Activated gamma-delta T cell treated with anti-CD3 and anti-CD28 coated beads, Interleukin-2, amount 50 U/mL, for 16 hours (primary cell): ENCODE results near the gene MTIF2.
"Not testable (repeated sequence)": the region's sequence is repeated elsewhere in the genome, so short reads cannot be mapped to it uniquely, and the experiment has no call there.

Experiments
- DNase-seq: peaks from one replicate; pipeline ENCODE4 v3.0.0-alpha.2; 2020; ENCODE audit warnings: low read depth

MTIF2 gene

DNA sequence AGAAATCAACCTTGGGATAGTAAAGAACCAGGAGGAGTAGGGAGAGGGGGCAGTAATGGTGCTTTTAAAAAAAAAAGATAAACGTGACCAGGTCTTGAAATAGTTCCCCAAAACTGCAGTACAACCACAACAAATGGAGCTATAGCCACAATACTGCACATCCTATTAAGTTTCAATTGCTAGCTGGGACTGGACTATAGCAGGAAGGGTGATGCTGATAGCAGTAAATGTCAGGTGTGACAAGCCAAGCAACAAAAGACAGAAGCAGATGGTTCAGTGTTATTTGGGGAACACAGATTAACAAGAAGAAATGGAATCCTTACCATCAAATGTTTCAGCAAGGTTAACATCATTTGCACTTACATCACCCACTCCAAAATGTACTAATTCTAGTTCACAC, 26.4 kb downstream of the MTIF2 start:
- no peak for DNase-seq

DNA sequence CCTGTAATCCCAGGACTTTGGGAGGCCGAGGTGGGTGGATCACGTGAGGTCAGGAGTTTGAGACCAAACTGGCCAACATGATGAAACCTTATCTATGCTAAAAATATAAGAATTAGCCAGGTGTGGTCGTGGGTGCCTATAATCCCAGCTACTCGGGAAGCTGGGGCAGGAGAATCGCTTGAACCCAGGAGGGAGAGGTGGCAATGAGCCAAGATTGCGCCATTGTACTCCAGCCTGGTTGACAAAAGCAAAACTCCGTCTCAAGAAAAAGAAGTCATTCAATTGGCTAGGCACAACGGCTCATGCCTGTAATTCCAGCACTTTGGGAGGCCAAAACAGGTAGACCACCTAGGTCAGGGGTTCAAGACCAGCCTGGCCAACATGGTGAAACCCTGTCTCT, 27.4 kb downstream of the MTIF2 start:
- not testable (repeated sequence) for DNase-seq

DNA sequence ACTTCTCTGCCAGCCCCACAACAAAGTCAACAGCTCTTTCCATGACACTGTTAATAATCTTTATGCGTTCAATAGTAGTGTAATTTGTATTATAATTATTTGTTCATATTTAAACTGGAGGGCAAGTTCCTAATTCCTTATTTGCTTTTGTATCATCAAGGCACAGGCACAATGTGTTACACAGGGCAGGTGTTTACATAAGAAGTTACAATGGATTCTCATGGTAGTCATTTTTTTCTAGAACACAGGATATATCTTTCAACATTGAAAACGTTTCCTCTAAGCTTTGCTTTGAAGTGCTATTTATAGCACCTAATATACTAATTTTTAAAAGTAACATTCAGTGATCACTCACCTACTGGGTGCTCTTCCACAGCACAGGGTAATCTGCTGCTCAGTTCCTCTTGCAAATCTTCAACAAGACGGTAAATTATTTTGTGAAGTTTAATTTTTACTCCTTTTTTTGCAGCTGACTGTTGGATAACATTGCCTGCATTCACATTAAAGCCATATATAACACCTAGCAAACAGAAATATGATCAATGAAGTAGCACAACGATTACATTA, 29.3 kb downstream of the MTIF2 start:
- DNase-seq, result no peak

DNA sequence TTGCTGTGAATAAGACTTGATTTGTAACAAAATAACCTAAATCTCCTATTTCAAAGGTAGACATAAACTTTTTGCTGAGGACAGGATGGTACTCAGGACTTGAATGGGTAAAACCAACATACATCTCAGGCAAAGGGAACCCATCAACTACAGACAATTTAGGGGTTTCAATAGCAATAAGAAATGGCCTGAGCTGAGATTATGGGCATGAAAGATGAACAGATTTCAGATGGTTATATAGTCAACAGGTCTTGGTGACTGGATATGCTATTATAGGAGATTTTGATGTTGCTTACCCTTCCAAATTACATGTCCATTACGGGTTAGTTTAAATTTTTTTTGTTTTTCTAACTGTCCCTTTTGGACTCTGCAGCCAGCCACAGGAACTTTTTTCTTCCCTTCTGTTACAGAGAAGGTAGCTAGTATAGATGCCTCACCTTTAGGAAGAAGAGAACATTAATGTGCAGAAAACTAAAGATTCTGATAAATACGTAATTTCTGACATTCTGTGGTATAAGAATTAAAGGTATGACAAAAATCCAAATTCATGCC, 32.0 kb downstream of the MTIF2 start:
- DNase-seq, result no peak

DNA sequence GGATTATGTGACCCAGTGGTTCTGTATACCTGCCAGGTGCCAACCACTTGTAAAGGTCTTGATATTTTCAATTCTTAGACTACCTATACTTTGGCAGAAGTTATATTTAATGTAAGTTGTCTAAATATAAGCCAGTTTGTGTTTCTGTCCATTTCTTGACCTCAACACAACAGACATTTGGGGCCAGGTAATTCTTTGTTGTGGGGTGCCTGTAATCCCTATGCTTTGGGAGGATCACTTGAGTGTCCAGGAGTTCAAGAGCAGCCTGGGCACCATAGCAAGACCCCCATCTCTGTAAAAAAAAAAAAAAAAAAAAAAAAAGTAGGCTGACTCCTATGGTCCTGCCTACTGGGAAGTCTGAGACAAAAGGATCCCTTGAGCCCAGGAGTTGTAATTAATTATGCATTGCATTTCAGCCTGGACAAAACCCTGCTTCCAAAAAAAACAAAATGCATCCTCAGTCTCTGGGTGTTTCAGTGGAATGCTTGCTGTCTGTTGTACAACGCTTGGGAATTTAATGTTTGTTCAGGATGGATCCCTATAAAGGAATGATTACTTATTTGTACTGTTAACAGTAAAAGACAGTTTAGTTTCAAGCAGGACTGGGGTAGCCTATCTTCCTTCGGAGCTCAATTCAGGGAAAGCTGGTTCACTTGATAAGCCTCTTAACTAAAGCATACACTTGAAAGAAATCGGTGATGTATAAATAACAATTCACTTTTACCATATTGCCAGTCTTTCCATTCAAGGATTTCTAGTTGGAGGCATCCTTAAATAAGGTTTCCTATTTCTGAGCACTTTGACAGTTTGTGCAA, 33.1 kb downstream of the MTIF2 start:
- no peak for DNase-seq

DNA sequence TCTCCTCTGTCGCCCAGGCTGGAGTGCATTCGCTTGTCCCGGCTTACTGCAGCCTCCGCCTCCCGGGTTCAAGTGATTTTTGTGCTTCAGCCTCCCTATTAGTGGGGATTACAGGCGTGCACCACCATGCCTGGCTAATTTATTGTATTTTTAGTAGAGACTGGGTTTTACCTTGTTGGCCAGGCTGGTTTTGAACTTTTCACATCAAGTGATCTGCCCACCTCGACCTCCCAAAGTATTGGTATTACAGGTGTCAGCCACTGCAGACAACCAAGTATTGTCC, 35.4 kb downstream of the MTIF2 start:
- no peak for DNase-seq

DNA sequence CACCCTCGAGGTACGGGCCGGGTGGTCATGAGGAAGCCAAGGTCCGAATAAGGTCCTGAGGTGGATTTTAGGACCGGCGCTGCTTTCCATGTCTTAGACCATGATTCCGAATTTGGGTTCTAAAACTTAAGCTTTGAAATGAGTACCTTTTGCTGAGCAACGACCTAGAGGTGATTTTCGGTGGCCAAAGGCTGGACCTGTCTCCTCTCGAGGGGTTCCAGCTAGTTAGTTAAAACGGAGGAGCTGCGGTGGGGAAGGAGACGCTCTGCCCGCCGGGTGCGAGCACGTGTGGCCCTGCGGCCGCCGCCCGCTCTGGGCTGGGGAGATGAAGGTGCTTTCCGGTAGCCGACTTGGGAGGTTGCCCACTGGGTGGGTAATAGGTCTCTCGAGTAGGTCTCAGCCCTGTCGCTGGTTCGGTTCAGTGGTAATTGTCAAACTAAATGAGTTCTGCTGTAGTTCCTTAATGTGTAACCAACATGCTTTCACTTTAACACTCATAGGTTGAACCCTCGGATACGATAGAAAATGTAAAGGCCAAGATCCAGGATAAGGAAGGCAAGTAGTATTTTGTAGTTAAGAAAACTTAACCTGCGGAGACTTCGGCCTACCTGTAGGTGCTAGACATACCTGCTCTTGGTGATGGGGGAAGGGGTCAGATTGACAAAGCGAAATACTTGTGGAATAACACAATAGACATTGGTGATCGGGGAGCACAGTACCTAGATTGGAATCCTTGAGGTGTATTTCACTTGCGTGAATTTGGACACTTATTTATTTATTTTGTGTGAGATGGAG, 36.0 kb downstream of the MTIF2 start:
- peak; percentile 37 for DNase-seq

DNA sequence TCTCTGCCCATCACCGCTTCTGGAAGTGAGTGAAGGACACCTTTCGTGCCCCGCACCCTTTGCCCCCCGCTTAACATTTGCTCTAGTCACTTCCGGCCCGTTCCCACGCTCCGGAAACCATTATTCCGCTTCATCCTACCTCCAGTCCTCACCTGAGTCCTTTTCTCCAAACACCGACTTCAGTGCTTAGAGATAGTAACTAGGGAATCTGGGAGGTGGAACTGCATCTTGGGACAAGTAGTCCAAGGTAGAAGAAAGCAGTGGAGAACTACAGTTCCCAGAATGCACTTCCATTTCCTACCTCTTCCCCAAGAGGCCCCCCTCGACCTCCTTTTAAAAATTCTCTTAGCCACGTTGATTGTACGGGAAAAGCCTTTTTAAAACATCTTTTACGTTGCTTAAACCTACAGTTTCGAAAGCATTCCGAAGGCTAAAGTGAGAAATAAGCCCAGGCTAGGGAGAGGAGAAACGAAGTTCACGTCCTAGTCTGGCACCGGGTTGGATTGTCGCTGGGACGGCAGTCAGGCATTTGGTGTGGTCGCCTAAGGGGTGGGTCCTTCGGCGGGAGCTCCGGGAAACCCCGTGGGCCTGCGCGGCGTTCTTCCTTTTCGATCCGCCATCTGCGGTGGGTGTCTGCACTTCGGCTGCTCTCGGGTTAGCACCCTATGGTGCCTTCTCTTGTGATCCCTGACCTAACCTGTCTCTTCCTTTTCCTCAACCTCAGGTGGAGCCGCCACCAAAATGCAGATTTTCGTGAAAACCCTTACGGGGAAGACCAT, 36.8 kb downstream of the MTIF2 start, which contains the start of the genes CLHC1 and RPS27A:
CLHC1 (minus strand) TSS at position 210 of the 779 bp plus-strand sequence. CDS start 9,882 bp downstream, outside the sequence.
RPS27A (plus strand) TSS at position 605 of the 779 bp plus-strand sequence; CDS start at position 742, 137 bp downstream.
- DNase-seq, result peak; percentile 91

DNA sequence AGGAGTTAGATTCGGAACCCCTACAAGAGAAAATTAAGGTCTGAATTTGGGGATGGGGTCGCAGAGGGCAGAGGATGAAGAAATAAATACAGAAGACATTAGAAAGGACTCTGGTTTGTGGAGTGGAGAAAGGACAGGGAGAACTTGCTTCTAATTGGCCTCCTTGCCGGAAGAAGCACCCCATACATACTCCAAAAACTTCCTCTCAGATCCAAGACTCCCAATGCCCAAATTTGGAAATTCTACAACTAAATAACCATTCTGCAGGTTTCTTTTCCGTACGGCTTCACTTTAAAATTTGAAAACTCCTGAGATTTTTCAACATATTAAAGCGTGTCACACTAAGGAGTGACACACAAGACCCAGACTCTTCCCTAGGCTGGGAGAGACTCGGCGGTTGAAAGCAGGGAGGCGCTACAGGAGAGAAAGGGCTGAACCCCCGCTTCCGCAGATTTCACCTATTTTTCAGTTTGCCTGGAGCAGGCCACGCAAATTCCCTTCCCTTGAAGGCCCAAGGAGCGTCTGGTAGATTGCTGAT, 37.4 kb downstream of the MTIF2 start:
- DNase-seq, result no peak

DNA sequence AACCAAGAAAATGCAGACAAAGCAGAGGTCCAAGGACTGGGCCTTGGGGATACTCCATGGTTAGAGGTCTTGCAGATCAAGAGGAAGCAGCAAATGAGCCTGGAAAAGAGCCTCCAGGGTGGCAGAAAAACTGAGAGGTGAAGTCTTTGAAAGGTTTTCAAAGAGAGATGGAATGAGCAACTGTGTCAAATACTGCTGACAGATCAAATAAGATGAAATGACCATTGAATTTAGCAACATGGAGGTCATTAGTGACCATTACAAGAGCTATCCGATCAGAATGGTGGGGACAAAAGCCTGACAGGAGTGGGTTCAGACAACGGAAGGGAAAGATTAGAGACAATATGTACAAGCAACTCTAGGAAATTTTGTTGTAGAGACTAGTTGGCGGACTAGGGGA, 38.5 kb downstream of the MTIF2 start:
- no peak for DNase-seq

DNA sequence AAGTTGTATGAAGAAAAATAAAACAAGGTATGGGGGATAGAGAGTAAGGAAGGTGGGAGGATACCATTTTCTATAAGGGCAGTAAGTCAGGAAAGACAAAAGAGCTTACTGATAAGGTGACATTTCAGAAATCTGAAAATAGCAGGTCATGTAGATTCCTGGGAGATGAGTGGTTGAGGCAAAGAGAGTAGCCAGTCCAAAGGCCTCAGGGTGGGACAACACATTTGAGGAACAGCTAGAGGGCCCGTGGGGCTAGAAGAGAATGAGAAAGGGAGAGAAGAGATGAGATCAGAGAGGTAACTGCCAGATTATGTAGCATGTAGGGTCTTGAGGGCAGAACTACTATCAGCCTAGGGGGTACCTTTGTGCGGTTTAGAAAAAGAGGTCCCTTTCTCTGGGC, 39.8 kb downstream of the MTIF2 start:
- no peak for DNase-seq

DNA sequence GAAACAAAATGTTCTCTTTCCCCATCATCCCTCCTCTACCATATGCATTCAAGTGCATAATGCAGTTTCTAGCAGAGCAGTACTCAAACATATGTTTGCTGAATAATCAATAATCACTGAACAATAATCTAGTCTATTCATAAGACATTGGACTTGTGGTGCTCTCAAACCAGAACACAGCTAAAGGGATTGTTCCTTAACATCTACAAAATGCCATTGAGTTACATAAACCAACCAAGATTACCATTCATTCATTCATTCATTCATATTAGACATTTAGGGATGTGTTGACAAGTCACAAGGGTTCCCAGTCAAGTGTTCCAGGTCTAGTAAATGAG, 40.8 kb downstream of the MTIF2 start:
- no peak for DNase-seq

DNA sequence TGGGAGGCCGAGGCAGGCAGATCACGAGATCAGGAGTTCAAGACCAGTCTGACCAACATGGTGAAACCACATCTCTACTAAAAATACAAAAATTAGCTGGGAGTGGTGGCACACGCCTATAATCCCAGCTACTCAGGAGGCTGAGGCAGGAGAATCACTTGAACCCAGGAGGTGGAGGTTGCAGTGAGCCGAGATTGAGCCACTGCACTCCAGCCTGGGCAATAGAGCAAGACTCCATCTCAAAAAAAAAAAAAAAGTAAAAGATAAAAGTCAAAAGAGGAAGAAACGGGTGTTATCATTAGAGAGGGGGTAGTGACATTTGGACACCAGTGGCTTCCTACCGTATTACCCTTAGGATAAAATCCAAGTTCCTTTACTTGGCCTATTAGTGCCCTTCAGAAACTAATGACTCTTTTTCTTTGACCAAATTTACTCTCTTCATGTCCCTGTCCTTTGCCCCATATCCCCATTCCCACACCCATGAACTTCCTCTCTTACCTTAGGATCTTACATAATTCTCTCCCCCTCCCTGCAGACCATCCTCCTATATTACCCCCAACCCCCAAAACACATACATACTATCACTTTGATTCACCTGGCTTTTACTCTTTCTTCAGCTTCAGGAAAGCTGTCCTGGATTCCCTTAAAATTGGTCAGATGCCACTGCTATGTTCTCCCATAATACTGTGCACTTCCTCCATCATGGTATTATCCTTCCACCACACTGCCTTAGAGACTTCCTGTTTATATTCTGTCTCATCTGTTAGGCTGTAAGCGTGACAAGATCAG, 41.4 kb downstream of the MTIF2 start:
- not testable (repeated sequence) for DNase-seq

DNA sequence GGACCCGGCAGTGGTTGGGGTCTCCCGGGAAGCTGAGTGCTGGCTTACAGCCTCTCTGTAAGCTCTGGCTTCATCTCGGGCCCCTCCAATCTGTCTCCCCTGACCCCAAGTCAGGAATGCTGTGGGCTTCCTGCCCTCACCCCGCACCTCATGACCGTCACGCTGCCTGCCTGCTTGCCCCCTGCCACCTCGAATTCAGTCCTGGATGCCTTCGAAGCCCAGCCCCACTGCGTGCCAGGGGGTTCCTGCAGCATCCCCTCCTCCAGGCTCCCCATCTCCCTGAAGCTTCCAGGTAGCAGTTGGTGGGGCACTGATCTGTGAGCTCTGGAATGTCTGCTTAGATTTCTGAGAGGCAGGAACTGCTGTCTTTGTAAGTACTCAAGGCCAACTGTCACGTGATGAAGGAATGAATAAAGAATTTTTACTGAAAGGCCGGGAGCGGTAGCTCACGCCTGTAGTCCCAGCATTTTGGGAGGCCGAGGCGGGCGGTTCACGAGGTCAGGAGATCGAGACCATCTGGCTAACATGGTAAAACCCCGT, 43.5 kb downstream of the MTIF2 start:
- DNase-seq, result no peak

DNA sequence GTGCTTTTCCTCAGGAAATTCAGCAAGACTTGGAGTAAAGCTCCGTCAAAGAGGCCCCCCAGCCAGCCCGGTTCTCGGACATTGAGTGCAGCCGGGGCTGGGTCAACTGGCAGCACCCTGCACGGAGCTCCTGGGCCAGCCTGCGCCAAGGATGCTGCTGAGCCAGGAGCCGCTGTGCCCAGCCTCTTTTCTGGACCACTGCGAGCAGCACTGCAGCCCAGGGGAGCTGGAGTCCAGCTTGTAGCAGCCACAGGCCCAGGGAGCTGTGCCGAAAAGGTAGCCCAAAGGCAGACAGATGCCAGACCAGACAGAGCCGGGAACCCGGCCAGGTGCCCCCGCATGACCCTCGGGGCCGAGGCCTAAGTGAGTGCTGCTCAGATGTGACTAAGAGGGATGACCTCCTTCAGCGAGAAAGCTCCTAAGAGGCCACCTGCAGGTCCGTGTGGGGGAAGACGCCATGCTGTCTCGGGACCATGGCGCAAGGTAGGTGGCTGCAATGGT, 44.2 kb downstream of the MTIF2 start:
- no peak for DNase-seq

DNA sequence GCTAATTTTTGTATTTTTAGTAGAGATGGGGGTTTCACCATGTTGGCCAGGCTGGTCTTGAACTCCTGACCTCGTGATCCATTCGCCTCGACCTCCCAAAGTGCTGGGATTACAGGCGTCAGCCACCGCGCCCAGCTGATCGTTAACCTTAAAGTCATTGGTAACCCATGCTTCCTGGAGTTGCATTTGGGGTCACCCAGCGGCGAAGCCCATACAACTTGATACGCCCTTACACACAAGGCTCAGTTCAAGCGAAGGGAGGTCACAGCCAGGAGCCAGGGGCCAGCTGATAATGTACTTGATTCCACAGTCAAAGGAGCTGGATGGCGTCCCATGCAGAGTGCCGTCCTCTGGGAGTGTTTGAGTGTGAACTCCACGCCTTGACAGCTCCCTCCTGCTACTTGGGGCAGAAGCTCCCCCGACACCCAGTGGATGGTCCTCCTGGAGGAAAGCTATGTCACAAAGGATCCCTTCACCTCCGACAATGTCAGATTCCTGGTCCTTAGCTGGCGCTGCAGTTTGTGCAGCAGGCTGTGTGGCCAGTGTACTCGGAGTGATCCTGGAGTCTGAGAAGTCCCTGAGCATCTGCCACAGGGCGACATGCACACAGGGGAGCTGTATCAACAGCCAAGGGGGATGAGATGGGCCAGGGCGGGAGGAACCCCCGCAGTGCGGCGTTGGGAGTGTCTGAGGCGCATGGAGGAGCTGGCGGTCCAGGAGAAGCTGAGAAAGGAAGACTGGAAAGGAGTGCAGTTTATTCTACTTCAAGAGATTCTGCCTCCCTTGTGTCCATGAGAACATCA, 44.9 kb downstream of the MTIF2 start:
- DNase-seq, result no peak

DNA sequence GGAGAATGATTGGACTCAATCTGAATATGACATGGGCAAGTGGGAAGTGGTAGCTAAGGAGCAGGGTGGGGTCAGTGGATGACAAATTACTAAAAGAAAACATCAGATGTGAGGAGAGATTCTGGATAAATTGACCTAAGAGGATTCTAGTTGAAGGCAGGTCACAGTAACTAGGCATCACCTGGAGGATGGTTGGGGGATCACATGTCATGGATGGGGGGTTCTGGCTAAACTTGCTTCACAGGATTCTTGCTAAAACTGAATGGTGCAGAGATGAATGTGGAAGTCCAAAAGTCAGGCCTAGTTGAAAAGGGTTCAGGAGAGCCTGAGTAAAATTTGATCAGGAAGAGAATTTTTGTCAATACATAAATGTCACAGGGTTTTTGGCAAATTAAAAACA, 55.2 kb downstream of the MTIF2 start:
- DNase-seq, result no peak

DNA sequence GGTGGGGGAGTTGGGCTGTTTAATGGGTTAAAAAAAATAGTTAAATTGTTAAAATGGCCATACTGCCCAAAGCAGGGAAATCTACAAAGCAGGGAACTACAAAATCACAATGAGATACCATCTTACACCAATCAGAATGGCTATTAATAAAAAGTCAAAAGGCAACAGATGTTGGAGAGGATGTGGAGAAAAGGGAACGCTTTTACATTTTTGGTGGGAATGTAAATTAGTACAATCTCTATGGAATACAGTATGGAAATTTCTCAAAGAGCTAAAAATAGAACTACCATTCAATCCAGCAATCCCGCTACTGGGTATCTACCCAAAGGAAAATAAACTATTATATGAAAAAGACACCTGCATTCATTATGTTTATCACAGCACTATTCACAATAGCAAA, 64.1 kb downstream of the MTIF2 start:
- no peak for DNase-seq

DNA sequence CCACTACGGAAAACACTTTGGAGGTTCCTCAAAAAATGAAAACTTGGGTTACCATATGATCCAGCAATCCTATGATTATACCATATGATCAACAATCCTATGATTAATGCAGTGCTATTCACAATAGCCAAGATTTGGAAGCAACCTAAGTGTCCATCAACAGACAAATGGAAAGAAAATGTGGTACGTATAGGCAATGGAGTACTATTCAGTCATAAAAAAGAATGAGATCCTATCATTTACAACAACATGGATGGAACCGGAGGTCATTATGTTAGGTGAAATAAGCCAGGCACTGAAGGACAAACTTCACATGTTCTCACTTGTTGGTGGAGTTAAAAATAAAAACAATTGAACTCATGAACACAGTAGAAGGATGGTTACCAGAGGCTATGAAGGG, 64.5 kb downstream of the MTIF2 start:
- DNase-seq, result no peak

DNA sequence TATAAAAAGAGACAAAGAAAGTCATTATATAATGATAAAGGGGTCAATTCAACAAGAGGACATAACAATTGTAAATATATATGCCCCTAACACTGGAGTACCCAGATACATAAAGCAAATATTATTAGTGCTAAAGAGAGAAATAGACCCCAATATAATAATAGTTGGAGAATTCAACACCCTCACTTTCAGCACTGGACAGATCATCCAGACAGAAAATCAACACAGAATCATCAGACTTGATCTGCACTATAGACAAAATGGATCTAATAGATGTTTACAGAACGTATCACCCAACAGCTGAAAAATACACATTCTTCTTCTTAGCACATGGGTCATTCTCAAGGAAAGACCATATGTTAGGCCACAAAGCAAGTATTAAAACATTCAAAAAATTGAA, 68.6 kb downstream of the MTIF2 start:
- no peak for DNase-seq
